PC-3 (cell line): ENCODE data around the gene MCEMP1.

Source experiments
- EZH2 ChIP-seq: fragments of 300-600 bp; sonication (generic); IDR thresholded peaks from one replicate; pipeline ENCODE4 v1.6.1; 2017; ENCODE audit warnings: antibody characterized with exemption, mild to moderate bottlenecking, low read length; ENCODE audit not compliant: unreplicated experiment
- EZH2phosphoT487 ChIP-seq: fragments of 300-600 bp; sonication (generic); IDR thresholded peaks from 2 replicates; pipeline ENCODE4 v1.6.1; 2018; ENCODE audit warnings: mild to moderate bottlenecking, antibody characterized with exemption, low read length, borderline replicate concordance
- TF ChIP-seq, protein P1 (sequence below): fragments of 300-600 bp; sonication (generic); conservative IDR thresholded peaks from 2 replicates; pipeline ENCODE4 v1.5.1; 2017; ENCODE audit warnings: antibody characterized with exemption, low read depth, mild to moderate bottlenecking, low read length

DNA sequence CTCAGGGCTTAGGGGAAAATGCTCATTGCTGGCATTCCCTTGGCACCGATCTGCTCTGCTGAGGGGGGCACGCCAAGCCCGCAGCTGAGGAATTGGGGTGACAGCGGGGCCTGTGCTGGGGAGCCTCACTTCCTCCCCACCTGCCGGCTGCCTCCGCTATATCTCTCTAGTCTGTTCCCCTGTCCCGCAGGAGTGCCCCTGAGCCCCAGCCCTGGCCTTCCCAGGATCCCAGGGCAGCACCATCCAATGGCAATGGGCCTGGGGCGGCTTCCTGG, 30.5 kb upstream of the MCEMP1 start:
- TF ChIP-seq EZH2 (no peak), EZH2phosphoT487 (no peak)
- TF ChIP-seq, protein P1, sequence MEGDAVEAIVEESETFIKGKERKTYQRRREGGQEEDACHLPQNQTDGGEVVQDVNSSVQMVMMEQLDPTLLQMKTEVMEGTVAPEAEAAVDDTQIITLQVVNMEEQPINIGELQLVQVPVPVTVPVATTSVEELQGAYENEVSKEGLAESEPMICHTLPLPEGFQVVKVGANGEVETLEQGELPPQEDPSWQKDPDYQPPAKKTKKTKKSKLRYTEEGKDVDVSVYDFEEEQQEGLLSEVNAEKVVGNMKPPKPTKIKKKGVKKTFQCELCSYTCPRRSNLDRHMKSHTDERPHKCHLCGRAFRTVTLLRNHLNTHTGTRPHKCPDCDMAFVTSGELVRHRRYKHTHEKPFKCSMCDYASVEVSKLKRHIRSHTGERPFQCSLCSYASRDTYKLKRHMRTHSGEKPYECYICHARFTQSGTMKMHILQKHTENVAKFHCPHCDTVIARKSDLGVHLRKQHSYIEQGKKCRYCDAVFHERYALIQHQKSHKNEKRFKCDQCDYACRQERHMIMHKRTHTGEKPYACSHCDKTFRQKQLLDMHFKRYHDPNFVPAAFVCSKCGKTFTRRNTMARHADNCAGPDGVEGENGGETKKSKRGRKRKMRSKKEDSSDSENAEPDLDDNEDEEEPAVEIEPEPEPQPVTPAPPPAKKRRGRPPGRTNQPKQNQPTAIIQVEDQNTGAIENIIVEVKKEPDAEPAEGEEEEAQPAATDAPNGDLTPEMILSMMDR = no peak
